GM04504 (cell line): Measurements from ENCODE around the gene TSHR.
"Not testable (repeated sequence)": the region's sequence is repeated elsewhere in the genome, so short reads cannot be mapped to it uniquely, and the experiment has no call there.

Experiments
- DNase-seq: peaks from one replicate; pipeline ENCODE4 v3.0.0-alpha.2; 2012; ENCODE audit warnings: low read depth

The TSHR gene

DNA sequence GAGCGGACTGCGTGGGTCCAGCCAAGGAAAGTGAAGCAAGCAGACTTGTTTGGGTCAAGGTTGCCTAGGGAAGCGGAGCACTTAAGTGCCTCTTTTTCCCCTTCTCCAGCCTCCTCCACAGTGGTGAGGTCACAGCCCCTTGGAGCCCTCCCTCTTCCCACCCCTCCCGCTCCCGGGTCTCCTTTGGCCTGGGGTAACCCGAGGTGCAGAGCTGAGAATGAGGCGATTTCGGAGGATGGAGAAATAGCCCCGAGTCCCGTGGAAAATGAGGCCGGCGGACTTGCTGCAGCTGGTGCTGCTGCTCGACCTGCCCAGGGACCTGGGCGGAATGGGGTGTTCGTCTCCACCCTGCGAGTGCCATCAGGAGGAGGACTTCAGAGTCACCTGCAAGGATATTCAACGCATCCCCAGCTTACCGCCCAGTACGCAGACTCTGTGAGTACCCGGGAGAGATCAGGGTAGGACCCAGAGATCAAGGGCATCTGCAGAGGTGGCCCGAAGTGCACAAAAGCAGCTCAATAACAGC is at the start of gene TSHR:
Gene TSHR, plus strand, starts transcription at position 206 of the 526 bp plus-strand sequence. Its CDS starts 60 bp downstream, at position 266.
- DNase-seq, result no peak

DNA sequence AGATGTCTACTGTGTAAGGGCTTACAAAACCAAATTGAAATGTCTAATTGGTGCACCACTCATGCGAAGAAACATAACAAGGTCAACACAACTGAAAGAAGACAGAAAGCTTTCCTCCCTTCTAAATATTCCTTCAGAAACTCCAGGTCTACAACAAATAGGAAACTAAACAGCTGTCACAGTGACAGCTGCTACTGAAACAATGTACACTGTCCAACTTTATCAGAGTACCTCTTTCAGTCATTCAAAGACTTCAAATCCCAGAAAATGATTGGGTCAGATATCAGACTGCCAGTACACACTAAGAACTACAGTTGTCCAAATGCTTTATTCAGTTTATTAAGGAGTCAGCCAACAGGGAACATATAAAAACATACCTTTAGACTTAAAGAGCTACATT is 49.1 kb upstream of the TSHR start:
- no peak for DNase-seq

DNA sequence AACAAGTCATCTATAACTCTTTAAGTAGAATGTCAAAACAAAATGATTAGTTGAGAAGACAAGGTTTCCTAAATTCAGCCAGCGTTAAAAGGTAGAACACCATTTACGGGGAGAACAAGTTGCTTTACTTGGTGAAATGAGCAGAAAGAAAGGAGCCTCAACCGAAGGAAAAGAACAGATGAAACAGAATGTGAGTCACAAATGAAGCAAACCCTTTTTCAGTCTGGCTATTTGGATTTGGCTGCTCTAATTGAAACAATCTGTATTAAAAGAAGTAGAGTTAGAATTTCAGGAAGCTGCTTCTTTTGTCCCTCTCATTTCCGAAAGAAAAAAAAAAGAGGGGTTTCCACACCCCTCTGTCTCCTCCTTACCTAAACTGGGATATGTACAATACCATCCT is 48.5 kb upstream of the TSHR start:
- peak; percentile 10 for DNase-seq

DNA sequence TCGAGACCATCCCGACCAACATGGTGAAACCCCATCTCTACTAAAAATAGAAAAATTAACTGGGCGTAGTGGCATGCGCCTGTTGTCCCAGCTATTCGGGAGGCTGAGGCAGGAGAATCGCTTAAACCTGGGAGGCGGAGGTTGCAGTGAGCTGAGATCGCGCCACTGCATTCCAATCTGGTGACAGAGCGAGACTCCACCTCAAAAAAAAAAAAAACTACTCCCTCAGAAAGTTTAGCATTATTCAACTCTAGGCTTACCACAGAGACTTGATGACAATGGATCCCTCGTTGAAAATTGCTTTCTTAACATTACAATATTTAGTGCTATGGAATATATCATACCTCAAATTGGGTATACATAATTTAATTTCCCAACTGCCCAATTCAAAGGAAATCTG is 43.4 kb upstream of the TSHR start:
- DNase-seq, result not testable (repeated sequence)

DNA sequence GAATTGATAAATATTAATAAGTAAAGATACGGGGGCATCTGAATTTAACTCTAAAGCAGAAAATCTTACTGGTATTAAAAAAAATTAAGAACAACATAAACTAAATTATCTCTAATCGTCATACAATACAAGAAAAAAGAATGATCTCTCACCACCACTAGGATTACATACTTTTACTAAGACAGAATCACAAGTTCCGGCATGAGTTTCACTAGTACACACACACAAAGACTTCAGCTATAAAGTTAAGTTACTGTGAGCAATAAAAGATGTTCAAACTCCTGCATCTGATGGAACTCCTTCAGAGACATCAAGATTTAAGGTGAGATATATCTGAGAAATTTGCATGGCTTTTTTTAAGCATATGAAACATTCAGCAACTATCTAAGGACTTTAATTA is 35.8 kb upstream of the TSHR start:
- no peak for DNase-seq

DNA sequence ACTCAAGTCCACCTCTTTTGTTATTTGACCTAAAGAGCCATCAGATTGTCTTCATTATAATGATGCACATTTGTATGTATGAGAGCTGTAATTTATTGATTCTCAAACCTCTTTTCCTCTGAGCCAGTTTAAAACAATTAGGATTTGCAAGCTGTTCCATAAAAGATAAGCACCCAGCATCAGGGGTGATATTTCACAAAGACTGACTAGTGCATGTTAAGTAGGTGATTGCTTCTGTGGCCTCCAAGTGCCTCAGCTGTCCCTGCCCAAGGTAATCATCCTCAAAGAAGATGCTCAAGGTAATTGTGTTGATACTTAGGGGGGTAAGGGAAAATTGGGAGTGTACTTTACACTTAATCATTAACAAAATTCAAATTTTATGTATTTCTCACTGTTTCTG is 32.1 kb upstream of the TSHR start:
- DNase-seq, result no peak

DNA sequence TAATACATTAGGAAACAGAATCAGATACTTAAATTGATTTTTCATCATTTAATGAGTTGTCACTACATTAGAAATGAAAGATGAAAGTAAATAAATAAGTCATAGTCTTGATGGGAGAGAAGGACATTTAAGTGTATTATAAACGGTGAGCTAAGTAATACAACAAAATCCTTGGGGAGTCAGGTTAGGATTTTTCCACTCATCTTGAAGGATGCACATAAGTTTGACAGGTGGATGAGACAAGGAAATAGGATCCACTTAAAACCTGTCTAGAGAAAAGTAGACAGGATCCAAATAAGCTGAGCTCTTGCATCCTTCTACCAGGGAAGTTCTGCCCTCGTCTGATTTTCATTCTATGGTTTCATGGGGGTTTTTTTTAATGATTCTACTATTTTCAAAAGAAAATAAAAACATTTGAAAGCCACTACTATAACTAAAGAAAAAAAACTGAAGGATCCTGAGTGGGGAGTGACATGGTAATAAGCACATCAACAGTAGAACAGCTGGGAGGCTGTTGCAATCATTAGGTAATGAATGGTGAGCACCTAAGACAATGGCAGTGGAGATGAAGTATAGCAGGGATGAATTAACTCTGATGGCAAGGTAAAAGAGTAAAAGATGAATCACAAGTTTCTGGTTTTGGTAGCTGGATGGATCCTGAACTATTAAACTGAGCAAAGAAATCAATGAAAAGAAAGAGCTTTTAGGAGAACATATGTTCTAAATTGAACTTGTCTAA is 30.9 kb upstream of the TSHR start:
- no peak for DNase-seq

DNA sequence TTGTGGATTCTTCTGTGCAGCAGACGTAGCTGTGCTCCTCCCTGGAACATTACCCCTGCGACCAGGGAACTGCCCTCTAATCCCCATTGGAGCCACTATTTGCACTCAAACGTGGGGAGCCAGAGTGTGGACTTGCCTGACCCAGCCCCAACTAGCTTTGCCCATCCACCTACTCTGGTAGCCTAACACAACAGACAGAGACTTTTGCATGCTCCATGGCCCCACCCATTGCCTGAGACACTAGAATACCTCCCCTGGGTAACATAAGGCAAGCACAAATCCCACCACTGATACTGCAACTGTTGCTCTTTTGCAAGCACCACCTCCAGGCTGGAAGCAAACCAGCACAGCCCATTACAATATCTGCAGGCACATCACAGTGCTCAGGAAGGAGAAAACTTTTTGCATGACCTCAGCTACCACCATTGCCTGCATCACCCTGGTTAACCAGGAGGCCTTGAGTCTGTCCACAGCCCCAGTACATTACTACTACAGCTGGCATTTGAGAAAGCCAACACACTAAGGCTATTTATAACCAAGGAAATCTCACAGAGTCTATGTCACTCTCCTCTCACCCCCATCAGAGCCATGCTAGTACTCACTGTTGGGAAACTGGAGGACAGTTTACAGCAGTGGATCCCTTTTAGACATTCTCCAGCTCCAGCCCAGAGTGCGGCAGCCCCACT is 28.9 kb upstream of the TSHR start:
- peak; percentile 41 for DNase-seq

DNA sequence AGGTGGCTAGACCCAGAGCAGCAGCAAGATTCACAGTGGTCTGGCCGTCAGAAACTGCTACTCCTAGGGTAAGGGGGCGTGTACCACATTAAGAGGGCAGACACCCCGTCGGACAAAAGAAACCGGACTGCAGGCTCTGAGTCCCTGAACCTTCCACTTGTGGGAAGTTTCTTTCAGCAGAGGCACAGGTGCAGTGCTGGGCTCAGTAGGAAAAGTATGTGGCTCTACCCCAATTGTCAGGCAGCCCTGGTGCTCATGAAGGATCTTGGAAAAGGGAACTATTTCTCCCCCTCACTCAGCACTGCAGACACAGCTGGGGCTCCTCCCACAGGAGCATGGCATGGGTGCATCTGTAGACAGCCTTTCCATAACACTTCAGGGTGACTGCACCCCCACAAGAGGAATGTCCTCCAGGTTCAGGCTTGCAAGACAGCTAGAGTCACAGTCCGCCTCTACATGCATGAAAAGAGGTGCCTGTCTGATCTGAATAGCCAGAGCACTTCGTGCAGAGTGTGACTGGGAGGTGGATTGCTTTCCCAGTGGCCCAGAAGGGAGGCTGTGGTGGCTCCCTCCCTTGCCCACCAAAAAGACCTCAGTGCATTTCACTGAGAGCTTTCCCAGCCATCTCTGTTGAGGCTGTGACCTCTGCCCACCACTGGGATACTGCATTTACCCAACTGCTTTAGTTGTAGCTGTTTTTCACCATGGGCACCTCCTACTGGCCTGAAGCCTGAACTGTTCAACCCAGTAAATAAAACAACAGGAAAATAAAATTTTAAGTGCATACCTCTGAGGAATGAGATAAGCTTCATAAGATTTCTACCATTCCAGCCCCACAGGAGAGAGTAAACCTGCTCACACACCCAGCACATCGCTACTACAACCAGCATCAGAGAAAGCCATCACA is 28.1 kb upstream of the TSHR start:
- no peak for DNase-seq

DNA sequence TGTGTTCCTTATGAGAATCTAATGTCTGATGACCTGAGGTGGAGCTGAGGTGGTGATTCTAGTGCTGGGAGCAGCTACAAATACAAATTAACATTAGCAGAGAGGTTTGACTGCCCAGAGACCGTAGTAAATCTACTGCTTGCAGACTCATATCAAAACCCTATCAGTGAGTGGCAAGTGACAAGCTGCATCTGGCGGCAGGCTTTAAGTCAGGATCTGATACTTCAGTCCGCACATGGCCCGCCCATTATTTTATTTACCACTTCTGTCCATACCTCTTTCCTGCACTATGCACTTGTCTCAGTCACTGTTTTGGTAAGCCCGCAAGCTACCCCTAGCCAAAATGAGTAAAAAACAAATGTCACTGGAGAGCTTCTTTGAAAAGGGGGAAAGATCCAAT is 25.3 kb upstream of the TSHR start:
- no peak for DNase-seq

DNA sequence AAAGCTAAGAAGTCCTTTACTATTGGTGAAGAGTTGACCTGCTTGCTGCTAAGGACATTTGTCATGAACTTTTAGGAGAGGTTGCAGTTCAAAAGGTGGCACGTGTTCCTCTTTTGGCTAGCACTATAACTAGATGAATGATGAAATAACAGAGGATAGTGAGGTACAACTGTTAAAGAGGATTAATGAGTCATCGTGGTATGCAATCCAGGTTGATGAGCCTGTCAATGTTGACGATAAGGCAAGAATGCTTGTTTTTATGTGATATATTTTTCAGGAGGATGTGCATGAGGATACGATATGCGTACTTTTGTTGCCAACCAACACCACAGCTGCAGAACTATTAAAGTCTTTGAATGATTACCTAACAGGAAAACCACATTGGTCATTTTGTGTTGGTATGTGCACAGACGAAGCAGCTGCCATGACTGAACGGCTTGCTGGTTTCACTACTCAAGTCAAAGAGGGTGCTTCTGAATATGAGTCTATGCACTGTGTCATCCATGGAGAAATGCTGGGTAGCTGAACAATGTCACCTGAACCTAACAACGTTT is 24.5 kb upstream of the TSHR start:
- DNase-seq, result peak; percentile 80

DNA sequence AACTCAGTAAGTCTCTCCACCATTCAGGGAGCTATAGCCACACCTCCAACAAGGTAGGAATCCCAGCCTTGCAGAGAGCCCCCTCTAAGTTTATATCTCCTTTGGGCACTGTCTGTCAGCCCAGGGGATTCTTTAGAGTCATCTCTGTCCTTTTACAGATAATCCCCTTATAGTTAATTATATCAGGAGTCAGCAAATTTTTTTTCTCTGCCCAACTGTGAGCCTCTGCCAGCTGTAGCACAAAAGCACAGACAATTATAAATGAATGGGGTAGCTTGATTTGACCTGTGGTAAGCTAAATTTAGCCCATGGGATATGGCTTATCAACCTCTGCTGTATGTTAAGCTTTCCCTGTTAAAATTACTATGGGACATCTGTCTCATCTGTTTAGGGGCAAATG is 22.1 kb upstream of the TSHR start:
- DNase-seq, result no peak

DNA sequence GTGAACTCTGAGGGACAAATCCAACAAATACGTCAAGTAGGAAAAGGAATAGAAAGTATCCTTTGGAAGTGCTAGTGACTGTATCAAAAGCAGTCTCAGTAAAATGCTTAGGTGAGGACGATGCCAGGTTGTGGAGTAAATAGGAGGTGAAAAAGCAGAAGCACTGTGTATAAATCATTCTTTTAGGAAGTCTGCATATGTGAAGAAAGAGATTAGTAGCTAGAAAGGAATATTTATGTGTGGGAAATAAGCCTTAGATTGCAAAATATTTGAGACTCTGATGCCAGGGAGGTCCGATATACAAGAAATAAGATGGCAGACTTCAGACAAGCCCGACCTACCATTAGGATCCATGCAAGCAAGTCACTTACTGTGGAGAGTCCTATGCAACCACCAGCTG is 21.7 kb upstream of the TSHR start:
- DNase-seq, result no peak

DNA sequence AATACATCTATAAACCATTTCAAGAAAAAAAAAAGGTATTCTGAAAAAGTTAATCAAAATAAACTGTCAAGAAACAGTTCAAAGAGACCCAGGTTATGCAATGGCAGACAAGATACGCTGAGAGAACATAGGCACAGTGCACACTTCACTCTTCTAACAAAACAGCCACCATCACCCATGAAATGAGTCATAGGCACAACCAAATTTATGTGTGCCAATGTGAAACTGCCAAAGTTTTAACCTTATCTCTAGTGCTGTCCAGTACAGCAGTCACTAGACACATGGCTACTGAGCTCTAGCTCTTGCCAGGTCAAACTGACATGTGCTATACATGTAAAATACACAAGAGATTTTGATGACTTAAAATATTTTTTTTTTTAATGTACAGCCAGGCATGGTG is 15.3 kb upstream of the TSHR start:
- DNase-seq, result no peak

DNA sequence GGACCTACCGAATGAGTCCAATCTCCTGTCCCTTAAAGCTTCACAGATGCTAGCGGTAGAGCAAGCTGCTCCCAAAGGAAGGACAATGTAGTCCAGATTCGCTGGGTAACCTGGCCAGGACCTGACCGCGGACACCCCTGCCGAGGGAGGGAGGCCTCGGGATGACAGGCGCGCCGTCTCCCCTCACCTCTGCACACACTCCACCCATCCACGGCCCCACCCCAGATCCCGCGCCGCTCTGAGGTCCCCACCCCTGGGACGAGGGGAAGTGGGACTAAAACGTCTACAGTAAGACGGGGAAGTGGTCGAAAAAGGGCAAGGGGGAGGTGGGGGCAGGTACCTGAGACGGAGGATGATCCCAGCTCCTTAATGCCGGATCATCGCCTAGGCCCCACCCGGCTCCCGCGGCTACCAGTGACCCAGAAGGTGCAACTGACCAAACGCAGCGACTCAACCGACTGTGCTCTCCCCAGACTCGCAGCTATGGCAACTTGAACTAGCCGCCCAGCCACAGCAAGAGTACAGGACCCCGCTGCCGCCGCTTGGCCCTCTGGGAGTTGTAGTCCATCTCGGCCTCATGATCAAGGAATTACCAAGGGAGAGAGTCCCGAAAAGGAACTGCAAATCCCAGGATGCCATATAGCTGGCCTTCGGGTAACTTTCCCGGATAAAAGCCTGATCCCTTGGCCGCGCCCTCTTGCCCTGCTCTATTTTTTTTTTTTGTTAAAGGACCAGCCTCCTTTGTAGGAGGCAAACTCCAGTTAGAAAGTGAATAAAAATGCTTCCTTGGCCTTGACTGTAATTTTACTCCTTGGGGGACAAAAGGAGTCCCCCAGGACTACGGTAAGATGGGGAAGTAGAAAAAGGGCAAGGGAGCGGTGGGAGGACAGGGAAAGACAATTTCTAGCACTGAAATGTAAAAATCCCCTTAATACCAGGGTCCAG is 13.9 kb upstream of the TSHR start, which contains the start of gene CEP128:
Gene CEP128, minus strand, starts transcription at position 498 of the 945 bp plus-strand sequence.
- peak; percentile 97 for DNase-seq

DNA sequence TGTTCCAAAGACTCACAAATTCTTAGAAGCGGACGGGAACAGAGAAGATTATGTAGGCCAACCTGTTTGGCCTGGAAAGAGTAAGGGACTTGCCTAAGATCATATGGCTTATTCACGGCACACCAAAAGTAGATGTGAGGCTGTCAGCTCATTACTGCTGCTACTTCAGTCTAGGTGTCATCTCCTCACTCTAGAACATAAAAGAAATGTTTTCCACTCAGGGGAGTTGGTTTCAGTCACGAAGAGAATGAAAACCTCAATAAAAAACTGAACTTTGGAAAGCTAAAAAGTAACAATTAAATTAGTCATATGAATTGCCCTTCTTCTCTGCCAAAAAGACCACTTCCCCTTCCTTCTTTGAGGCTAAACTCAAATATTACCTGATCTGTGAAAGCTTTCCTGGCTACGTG is 13.2 kb upstream of the TSHR start:
- no peak for DNase-seq

DNA sequence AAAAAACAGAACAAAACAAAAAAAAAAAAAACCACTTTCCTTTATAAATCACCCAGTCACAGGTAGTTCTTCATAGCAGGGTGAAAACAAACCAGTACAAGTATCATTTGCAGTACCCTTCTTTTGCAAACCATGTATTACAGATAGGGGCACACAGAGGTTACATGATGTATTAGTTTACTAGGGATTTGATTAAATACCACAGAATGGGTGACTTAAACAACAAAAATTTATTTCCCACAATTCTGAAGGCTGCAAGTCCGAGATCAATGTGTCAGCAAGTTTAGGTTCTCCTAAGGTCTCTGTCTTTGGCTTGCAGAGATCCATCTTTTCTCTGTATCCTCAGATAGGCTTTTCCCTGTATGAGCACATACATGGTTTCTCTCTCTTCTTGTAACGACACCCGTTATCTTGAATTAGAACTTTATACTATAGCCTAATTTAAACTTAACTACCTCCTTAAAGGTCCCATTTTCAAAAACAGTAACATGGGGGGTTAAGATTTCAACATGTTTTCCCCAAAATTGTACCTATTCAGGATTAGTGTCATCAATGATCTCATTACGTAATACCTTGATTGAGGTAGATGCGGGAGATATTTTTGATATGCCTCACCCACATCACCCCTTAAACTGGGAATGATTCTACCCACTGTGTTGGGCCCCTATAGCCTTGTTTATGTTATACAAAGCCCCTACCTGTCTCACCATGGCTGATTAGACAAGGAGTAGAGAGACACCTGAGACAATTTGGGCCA is 10.4 kb upstream of the TSHR start:
- DNase-seq, result no peak

DNA sequence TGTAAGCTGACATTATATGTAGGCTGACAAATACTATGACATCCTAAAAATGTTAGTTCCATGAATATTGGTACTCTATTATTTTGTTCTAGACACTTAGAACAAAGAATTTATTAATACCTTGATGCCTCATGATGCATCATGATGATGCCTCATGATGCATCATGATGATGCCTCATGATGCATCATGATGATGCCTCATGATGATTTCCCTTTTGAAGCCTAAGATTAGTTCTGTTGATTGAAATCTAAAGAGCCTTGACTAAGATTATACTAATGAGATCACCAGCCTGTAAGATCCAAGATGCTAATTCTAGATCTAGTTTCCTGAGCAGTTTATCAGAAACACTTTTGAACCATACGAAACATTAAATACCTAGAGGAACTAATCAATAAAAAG is 9.2 kb upstream of the TSHR start:
- no peak for DNase-seq

DNA sequence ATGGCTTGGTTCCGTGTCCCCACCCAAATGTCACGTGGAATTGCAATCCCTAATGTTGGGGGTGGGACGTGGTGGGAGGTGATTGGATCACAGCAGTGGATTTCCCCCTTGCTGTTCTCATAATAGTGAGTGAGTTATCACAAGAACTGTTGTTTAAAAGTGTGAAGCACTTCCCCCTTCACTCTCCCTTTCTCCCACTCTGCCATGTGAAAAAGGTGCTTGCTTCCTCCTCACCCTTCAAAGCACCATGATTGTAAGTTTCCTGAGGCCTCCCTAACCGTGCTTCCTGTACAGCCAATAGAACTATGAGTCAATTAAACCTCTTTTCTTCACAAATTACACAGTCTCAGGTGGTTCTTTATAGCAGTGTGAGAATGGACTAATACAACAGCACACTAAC is 8.6 kb upstream of the TSHR start:
- DNase-seq, result no peak

DNA sequence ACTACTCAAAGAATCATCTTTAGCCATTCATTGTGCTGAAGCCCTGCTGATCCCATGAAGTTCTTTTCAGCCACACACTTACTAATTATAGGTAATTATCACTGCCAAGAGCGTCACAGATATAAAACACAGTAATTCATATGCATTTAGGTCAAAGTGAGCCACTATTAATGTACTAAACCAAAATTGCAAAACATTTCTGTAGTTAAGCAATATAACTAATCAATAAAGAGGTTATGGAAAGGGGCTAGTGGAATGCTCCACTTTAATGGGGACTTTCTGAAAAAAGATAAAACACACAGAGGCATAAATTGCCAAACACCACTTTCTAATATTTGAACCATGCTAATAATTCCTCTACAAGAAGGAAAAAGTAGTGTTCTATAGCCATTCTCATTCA is 7.1 kb upstream of the TSHR start:
- no peak for DNase-seq
